ENCODE results near the gene LMO2.
"Not testable (repeated sequence)": the region's sequence is repeated elsewhere in the genome, so short reads cannot be mapped to it uniquely, and the experiment has no call there.

The LMO2 gene

GRCh38 chr11:33863418-33864172, 28.3 kb downstream of the LMO2 start:
- DNase-seq (ENCODE audit: low read depth in 4 of 4, low spot score in 1 of 4): no peak

DNA sequence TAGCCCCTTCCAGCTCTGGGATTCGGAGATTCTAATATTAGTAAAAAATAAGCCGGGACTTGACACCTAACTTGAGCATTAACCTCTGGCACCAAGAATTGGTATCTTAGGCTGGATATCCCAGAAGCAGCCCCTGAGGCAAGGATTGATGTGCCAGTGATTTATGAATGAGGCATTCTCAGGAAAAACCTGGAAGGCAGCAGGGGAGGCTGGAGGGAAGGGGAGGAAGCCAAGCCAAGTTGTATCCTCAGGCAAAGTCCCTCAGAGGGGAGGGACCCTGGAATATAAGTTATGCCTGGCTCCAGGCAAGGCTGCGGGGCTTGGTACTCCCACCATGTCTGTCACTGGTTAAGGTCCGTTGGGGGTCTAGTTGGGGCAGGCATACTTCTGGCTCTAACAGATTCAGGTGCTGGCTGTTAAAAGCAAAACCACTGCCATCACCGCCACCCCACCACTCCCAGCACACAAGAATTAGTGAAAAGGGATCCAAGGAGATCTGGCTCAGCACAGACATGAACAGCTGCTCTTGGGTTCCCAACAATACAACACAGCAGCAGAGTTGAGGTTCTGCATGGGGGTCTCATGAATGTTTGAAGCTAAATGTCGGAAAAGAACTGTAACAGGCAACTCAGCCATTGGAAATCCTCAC, 29.8 kb downstream of the LMO2 start:
- DNase-seq (ENCODE audit: low read depth in 4 of 4, low spot score in 1 of 4): no peak

DNA sequence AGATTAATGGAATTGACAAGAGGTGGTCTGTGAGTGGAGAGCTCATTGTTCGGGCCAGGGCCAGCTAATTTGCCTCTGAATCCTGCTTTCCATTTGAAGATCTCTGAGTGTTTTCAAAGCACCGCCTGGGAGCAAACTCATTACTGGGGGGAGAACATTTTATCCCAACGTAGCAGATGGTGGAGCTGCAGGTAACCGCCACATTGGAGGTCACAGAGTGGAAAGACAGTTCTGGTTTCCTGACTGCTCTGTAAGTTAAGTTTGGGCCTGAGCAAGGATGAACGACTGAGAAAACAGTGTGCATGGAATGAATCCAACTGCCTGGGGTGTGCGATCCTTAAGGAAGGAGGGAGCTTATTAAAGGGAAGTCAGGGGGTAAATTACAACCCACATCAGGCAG, 30.5 kb downstream of the LMO2 start:
- no peak for DNase-seq (ENCODE audit: low read depth in 4 of 4, low spot score in 1 of 4)

DNA sequence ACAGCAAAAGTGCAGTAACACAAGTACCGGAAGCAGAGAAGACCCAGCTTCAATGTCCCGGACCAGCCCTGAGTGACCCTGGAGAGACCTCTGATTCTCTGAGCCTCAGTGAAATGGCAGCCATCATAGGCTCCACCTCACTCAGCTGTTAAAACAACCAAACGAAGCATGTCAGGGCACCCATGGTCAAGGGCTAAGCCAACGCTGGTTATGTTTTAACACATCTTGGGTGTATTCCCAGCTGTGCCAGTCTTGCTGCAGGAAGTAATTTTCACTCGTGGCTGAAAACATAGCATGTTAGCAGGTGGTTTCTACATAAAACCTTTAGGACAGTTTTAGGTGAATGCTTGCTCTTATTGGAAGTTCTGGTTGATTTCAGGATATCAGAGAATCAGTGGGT, 30.9 kb downstream of the LMO2 start:
- DNase-seq (ENCODE audit: low read depth in 4 of 4, low spot score in 1 of 4): no peak

GRCh38 chr11:33859306-33859705, 32.6 kb downstream of the LMO2 start:
- no peak for DNase-seq (ENCODE audit: low read depth in 4 of 4, low spot score in 1 of 4)

GRCh38 chr11:33857933-33858371, 33.9 kb downstream of the LMO2 start:
- peak; percentile 63 to 74 (median 68) for DNase-seq (ENCODE audit: low read depth in 4 of 4, low spot score in 1 of 4)

GRCh38 chr11:33855500-33855899, 36.4 kb downstream of the LMO2 start:
- no peak for DNase-seq (ENCODE audit: low read depth in 4 of 4, low spot score in 1 of 4)

- DNase-seq (ENCODE audit: low read depth in 4 of 4, low spot score in 1 of 4): no peak
Observed at GRCh38 chr11:33848717-33849390, 43.0 kb downstream of the LMO2 start.

DNA sequence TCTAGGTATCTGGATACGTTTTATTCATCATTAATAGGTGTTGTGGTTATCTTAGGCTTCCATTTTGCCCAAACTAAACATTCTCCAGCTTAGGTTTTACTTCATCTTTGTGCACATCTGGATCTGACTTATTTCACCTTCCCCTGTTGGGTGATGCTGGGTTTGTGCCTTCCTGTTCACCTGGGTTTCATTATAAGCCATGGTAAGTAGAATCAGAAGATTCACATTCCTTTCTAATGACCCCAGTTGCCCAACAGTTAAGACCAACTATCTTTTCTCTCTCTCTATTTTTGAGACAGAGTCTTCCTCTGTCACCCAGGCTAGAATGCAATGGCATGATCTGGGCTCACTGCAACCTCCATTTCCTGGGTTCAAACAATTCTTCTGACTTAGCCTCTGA, 44.6 kb downstream of the LMO2 start:
- DNase-seq (ENCODE audit: low read depth in 4 of 4, low spot score in 1 of 4): no peak

GRCh38 chr11:33844236-33844635, 47.6 kb downstream of the LMO2 start:
- no peak for DNase-seq (ENCODE audit: low read depth in 4 of 4, low spot score in 1 of 4)

GRCh38 chr11:33843018-33843417, 48.9 kb downstream of the LMO2 start:
- DNase-seq (ENCODE audit: low read depth in 4 of 4, low spot score in 1 of 4): no peak

GRCh38 chr11:33842236-33842915, 49.5 kb downstream of the LMO2 start:
- no peak for DNase-seq (ENCODE audit: low read depth in 4 of 4, low spot score in 1 of 4)

- not testable (repeated sequence) for DNase-seq (ENCODE audit: low read depth in 4 of 4, low spot score in 1 of 4)
Observed at GRCh38 chr11:33838234-33838633, 53.6 kb downstream of the LMO2 start.

- not testable (repeated sequence) for DNase-seq (ENCODE audit: low read depth in 4 of 4, low spot score in 1 of 4)
Observed at GRCh38 chr11:33837334-33837733, 54.5 kb downstream of the LMO2 start.

GRCh38 chr11:33835143-33835878, 56.6 kb downstream of the LMO2 start:
- DNase-seq (ENCODE audit: low read depth in 4 of 4, low spot score in 1 of 4): no peak

DNA sequence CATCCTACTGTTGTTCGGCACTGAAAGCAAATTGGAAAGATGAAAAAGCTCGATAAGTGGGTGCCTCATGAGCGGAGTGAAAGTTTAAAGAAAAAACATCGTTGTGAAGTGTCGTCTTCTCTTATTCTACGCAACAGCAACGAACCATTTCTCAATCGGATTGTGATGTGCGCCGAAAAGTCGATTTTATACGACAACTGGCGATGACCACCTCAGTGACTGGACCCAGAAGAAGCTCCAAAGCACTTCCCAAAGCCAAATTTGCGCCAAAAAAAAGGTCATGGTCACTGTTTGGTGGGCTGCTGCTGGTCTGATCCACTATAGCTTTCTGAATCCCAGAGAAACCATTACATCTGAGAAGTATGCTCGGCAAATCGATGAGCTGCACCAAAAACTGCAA, 59.2 kb downstream of the LMO2 start:
- DNase-seq (ENCODE audit: low read depth in 4 of 4, low spot score in 1 of 4): no peak

DNA sequence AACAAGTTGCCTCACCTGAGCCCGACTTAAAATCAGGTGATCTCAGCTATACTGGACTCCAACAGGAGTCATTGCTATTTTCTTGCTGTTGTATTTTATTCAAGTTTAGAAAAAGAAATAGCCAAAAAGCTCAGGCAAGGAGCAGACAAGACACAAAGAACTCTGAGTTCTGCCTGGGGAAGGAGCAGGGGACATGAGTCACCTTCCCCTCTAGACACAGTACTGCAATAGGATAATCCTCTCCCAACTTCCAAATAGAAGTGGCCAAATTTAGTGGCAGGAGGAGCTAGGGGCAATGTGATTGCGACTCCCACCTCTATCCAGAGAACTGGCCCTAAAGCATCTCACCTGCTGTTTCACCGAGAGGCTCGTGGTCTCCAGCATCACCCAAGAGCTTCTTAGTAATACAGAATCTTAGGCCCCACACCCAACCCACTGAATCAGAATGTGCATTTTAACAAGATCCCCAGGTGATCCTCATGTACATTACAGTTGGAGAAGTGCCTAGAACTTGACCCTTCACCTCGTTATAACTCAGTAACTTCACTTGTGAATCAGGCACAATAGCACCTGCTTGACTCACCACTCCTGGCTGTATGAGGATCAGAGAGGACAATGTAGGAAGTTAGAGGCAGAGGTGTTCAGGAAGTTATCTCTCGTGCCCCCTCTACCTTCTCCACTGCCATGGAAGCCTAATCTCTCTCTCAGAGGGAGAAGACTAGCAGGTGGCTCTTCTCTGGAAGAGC, 60.8 kb downstream of the LMO2 start:
- DNase-seq (ENCODE audit: low read depth in 4 of 4, low spot score in 1 of 4): no peak

DNA sequence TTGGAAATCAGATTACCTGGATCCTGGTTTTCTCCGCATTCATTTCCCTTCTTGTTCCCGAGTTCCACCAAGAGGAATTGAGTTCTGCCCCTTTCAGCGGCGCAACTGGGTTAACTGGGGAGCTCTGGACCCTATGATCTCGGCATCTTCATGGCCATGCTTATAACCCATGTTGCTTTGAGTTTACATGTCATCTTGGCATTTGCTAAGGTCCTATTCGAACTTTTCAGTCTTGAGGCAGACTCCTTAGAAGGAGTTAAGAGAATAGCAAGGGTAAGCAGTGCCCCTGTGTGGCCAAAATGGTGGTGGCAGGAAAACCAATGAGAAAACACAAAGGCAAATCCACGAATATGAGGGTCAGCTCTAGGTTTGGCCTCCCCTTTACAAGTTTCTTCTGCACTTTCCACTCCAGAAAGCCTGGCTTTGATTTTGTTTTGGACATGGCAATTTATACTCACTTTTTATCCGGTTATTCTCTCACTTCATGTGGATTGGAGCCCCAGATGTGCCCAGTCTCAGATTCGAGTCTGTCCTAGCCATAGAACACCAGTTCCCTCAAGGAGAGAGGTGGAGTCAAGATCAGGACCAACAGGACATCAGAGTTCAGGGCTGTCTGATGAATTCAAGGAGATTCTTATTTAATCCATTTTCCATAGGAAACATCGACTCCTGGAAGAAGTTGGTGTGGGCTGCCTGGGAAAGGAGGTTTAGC, 62.3 kb downstream of the LMO2 start:
- peak in 3 of 4 experiments; percentile 16 to 34 (median 24) for DNase-seq (ENCODE audit: low read depth in 4 of 4, low spot score in 1 of 4)

GRCh38 chr11:33828604-33829429, 63.1 kb downstream of the LMO2 start:
- no peak for DNase-seq (ENCODE audit: low read depth in 4 of 4, low spot score in 1 of 4)
